Measurements from ENCODE around the gene PTPRN2.

GRCh38 chr7:158273138-158273651 is 314.4 kb downstream of the PTPRN2 start:
- no peak for TF ChIP-seq POLR2AphosphoS5 (IDR thresholded peaks at IDR 0.05)
- no peak for TF ChIP-seq POLR2A (IDR thresholded peaks at IDR 0.05)
